IPS-NIHi11 (cell line): Measurements from ENCODE around the gene SORCS1.
"Not testable (repeated sequence)": the region's sequence is repeated elsewhere in the genome, so short reads cannot be mapped to it uniquely, and the experiment has no call there.

Experiments used
- DNase-seq: peaks from one replicate; pipeline ENCODE4 v3.0.0; 2012; ENCODE audit warnings: mixed read lengths, low spot score

Gene SORCS1

GRCh38 chr10:107043461-107043860 lies 121.0 kb downstream of the SORCS1 start:
- no peak for DNase-seq

- no peak for DNase-seq
Observed at GRCh38 chr10:107037192-107038122, 127.0 kb downstream of the SORCS1 start.

- no peak for DNase-seq
Observed at GRCh38 chr10:107033799-107034422, 130.6 kb downstream of the SORCS1 start.

DNA sequence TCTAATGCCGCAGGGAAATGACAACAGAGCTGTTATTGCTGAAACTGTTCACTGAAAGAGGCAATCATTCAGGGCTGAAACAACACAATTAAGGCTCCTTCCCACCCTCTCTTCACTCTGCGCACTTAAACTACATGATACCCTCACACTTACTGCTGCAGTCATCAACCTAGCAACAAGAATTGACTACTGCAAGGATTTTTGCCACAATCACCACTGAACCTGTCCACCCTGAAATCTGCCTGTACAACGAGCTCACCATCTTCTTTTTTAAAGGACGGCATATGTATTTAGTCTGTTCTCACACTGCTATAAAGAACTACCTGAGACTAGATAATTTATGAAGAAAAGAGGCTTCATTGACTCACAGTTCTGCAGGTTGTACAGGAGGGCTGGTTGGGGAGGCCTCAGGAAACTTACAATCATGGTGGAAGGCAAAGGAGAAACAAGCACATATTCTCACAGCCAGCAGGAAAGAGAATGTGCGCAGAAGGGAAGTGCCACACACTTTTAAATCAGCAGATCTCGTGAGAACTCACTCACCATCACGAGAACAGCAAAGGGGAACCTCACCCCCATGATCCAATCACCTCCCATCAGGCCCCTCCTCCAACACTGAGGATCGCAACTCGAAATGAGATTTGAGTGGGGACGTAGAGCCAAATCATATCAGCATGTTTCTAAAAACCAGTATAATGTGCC lies 131.7 kb downstream of the SORCS1 start:
- no peak for DNase-seq

DNA sequence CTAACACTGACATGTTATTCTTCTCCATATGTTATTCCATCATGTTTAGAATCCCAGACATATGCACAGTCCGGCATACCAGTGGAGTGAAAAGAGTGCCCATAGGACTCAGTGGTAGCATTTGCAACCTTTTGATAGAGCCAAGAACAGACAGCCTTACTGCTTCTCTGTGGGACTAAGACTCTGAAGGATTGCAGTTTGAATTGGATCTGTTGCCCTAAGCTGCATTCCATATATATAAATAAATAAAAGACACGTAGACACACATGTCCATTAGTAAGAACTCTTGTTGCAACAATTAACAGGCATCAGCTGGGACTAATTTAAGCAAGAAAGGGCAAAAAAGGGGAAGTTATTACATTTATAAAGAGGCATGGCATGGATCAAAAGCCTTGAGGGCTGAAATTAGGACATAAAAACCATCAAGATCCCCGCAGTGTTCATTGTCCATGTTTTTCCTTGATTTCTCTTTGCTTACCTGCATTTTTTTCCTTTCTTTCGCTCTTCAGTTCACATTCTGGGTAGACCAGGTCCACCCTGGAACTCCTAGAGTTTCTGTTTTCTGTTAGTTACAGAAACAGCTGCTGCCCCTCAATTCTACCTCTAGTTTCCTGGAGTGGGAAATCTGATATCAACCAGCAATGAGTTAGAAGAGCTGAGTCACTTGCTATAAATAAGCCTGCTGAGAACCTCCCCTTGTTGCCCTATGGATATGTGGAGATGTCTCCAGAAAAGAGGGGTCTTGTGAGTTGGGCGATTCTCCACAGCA lies 132.4 kb downstream of the SORCS1 start:
- DNase-seq = no peak

- no peak for DNase-seq
Observed at GRCh38 chr10:107028236-107028635, 136.3 kb downstream of the SORCS1 start.

DNA sequence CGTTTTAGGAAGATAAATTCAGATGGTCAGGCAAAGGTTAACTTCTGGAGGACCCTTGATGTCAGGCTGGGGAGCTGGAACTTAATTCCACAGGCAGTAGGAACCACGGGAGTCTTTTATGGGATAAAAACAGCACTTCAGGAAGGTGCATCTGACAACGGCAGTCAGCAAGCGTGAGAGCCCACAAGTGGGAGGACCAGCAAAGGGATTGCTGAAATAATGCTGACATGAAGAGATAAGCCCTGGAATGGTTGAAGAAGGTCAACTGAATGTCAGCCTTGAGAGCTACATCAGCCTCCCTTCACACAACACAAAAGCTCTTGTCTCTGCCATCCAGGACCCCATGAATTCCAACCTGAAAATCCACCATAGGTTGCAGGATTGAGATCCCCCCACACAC lies 138.8 kb downstream of the SORCS1 start:
- no peak for DNase-seq

DNA sequence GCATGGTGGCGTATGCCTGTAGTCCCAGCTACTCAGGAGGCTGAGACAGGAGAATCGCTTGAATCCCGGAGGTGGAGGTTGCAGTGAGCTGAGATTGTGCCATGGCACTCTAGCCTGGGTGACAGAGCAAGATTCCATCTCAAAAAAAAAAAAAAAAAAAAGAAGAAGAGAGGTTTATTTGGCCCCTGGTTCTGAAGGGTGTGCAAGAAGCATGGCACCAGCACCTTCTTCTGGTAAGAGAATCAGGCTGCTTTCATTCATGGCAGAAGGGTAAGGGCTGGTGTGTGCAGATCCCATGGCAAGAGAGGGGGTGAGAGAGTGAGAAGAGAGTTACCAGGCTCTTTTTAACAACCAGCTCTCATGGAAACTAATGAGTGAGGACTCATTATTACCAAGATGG lies 140.5 kb downstream of the SORCS1 start:
- not testable (repeated sequence) for DNase-seq

GRCh38 chr10:107022600-107023354 lies 141.7 kb downstream of the SORCS1 start:
- DNase-seq = no peak

GRCh38 chr10:107019154-107019553 lies 145.4 kb downstream of the SORCS1 start:
- DNase-seq = no peak

GRCh38 chr10:107013258-107014006 lies 151.1 kb downstream of the SORCS1 start:
- no peak for DNase-seq

DNA sequence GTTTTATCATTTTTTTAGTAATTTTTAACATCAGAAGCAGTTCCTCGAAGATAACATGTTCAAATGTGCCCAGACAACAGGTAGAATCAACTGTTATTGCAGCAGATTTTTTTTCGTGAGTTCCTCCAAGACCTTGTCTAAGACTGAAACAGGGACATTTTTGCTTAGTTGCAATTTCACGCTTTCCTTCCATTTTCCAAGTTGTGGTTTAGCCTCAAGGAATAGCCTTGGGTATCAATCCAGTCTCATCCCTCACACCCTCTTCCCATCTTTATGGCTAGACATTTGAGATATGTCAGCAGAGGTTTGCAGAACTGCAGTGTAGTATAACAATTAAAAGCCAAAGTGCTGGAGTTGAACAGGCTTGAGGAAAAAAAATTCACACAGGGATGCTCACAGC lies 152.5 kb downstream of the SORCS1 start:
- no peak for DNase-seq

GRCh38 chr10:107011105-107011504 lies 153.4 kb downstream of the SORCS1 start:
- no peak for DNase-seq

DNA sequence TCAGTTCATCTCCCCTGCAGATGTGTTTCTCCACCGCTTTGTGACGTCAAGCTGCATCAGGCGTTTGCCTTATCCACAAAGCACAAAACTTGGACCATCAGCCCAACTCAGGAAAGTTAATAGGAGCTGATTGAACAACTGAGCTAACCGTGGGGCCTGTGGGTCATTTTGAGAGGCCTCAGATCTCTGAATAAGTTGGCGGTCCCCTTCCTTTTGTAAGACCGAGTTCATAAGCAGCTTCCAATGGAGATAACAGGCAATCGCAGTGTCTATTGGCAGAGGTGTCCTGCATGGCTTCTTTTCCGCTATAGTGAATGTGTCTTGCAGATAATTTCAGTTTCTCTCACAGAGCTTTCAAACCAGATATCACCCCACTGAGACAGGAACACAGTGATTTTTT lies 154.0 kb downstream of the SORCS1 start:
- no peak for DNase-seq

DNA sequence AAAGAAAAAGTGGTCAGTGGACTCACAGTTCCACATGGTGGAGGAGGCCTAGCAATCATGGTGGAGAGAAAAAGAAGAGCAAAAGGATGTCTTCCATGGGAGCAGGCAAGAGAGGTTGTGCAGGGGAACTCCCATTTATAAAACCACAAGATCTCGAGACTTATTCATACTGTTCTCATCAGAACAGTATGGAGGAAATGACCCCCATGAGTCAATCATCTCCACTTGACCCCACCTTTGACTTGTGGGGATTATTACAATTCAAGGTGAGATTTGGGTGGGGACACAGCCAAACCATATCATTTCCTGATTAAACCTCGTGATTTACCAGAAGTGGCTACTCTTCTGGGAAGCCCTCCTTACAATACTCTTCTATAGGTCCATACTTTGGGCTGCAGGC lies 160.1 kb downstream of the SORCS1 start:
- DNase-seq = no peak

DNA sequence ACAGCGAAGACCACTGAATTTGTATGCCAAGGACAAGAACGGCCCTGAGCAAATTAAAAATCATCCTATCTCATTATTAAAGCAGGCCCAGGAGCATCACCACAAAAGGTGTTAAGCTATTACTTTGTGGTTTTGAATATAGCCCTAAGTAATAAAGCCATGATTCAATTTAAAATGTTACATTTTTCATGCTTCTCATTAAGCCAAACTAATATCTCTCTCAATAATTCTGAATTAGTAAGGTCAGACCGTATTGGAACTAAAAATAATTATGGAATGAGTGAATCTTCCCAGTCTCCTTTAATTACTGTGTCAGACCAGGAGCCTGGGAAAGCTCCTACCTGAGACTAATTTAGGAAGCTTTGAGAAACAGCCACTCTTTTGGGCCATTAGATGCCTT lies 162.4 kb downstream of the SORCS1 start:
- DNase-seq = no peak

DNA sequence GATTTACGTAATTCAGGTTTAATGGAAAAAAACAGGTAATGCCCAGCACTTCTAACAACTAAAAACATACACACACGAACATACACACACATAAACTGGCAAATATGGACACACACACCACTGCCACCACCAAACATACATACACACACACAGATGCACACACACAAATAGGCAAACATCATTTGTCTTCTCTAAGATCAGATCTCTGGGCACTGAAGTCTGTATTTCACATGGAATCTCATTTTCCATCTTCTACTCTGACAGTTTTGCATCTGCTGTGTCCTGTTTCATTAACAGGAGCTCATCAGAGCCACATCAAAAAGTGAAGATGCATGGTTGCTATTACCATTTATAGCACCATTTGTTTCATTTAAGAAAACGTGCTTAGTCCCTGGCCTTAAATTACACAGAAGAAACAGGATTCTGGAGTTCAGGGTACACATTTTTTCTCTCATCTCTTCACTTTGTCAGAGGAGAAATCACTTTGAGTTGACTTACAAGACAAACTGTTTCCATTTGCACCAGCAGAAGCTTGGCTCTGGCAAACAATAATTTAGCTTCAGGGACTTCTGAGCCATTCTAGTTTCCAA lies 165.3 kb downstream of the SORCS1 start:
- DNase-seq = no peak

DNA sequence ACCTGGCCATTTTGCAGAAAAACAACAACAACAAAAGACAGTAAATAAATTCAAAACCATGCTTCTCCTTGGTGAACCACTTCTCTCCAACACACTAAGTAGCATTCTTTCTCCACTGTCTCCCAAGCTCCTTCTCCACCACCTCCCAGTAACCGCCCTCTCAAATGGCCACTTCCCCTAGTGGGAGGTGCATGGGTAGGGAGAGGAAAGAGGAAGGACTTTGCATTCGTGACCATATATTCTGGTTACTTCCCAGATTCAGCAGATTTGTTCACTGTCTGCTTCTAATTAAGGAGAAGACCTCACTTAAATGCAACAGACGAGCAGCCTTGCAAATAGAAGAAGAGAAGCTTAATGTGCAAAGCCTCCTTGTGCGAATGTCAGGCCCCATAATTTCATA lies 166.8 kb downstream of the SORCS1 start:
- DNase-seq = no peak

GRCh38 chr10:106996510-106996909 lies 168.0 kb downstream of the SORCS1 start:
- DNase-seq = no peak

GRCh38 chr10:106992055-106992454 lies 172.5 kb downstream of the SORCS1 start:
- DNase-seq = no peak
